Suprapubic skin (tissue), 4 donors: ENCODE measurements around the gene CPA2. TPM values are rescaled to one million over a fixed set of nuclear protein-coding genes. Genes with fewer than 3 reads are reported as not detected.

Experiments used
- DNase-seq, 2 donors: peaks; one replicate each; pipeline ENCODE4 v3.0.0-alpha.2; 2019; ENCODE audit warnings: low spot score in 2 of 2
- H3K27ac ChIP-seq: fragments of 200-600 bp; sonication (generic); one replicate; pipeline ENCODE4 v1.5.1; 2019
- H3K27me3 ChIP-seq: fragments of 200-600 bp; sonication (generic); one replicate; pipeline ENCODE4 v1.5.1; 2019
- H3K36me3 ChIP-seq: fragments of 200-600 bp; sonication (generic); one replicate; pipeline ENCODE4 v1.5.1; 2019
- H3K4me1 ChIP-seq: fragments of 200-600 bp; sonication (generic); one replicate; pipeline ENCODE4 v1.5.1; 2019
- H3K4me3 ChIP-seq: fragments of 200-600 bp; sonication (generic); one replicate; pipeline ENCODE4 v1.5.1; 2019; ENCODE audit warnings: mild to moderate bottlenecking
- H3K9me3 ChIP-seq: fragments of 200-600 bp; sonication (generic); one replicate; pipeline ENCODE4 v1.5.1; 2019
- EP300 ChIP-seq: sonication (generic); formaldehyde crosslinking; IDR thresholded peaks from one replicate; pipeline ENCODE4 v1.6.1; 2017; ENCODE audit warnings: antibody characterized with exemption
- POLR2A ChIP-seq, 2 donors: fragments of 450-650 bp; IDR thresholded peaks; one replicate each; pipeline ENCODE4 v1.6.1; 2017; ENCODE audit warnings: antibody characterized with exemption in 2 of 2, mild to moderate bottlenecking in 2 of 2, moderate library complexity in 2 of 2
- POLR2AphosphoS5 ChIP-seq, 3 donors: sonication (generic); formaldehyde crosslinking; IDR thresholded peaks; one replicate each; pipeline ENCODE4 v1.6.1; 2017; ENCODE audit warnings: antibody characterized with exemption in 3 of 3
- WGBS: methylation state at CpG from one replicate; pipeline ENCODE4 v1.1.5; 2018; 5-methylcytosine and 5-hydroxymethylcytosine counted together
- total RNA-seq, 4 donors: library from RNA; depleted of rRNA; stranded (reverse); fragments of >200 nt; gene quantifications; one replicate each; pipeline ENCODE4 v1.1.0, GENCODE V29; 2016
- TF ChIP-seq, protein P1 (sequence below), 2 donors: fragments of 200-600 bp in 1 of 2; fragments of 450-650 bp in 1 of 2; sonication (generic) in 1 of 2; IDR thresholded peaks; one replicate each; pipeline ENCODE4 v1.5.1; 2016 to 2019; ENCODE audit warnings: antibody characterized with exemption in 2 of 2, mild to moderate bottlenecking in 1 of 2, moderate library complexity in 1 of 2

The CPA2 gene
- total RNA-seq, 4 donors from 2014 or later = not detected

DNA sequence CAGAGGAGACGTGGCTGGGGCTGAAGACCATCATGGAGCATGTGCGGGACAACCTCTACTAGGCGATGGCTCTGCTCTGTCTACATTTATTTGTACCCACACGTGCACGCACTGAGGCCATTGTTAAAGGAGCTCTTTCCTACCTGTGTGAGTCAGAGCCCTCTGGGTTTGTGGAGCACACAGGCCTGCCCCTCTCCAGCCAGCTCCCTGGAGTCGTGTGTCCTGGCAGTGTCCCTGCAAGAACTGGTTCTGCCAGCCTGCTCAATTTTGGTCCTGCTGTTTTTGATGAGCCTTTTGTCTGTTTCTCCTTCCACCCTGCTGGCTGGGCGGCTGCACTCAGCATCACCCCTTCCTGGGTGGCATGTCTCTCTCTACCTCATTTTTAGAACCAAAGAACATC is 56.0 kb downstream of the CPA2 start:
- no peaks in the 10 kb centered on the region for H3K4me1 ChIP-seq
- WGBS = 77% methylated on average over 7 of the region's 7 CpGs
- H3K4me3 ChIP-seq = no peak overlapping the region
- no peaks in the 10 kb centered on the region for H3K36me3 ChIP-seq
- TF ChIP-seq EP300 (no peak), POLR2A (IDR thresholded peaks at IDR 0.05) (no peak), POLR2AphosphoS5 (IDR thresholded peaks at IDR 0.05) (no peak)
- TF ChIP-seq, protein P1, sequence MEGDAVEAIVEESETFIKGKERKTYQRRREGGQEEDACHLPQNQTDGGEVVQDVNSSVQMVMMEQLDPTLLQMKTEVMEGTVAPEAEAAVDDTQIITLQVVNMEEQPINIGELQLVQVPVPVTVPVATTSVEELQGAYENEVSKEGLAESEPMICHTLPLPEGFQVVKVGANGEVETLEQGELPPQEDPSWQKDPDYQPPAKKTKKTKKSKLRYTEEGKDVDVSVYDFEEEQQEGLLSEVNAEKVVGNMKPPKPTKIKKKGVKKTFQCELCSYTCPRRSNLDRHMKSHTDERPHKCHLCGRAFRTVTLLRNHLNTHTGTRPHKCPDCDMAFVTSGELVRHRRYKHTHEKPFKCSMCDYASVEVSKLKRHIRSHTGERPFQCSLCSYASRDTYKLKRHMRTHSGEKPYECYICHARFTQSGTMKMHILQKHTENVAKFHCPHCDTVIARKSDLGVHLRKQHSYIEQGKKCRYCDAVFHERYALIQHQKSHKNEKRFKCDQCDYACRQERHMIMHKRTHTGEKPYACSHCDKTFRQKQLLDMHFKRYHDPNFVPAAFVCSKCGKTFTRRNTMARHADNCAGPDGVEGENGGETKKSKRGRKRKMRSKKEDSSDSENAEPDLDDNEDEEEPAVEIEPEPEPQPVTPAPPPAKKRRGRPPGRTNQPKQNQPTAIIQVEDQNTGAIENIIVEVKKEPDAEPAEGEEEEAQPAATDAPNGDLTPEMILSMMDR (IDR thresholded peaks at IDR 0.05) = no peak
- no peak overlapping the region for H3K27ac ChIP-seq
- DNase-seq = no peak
- H3K9me3 ChIP-seq = no peaks in the 10 kb centered on the region
- no peaks in the 10 kb centered on the region for H3K27me3 ChIP-seq

DNA sequence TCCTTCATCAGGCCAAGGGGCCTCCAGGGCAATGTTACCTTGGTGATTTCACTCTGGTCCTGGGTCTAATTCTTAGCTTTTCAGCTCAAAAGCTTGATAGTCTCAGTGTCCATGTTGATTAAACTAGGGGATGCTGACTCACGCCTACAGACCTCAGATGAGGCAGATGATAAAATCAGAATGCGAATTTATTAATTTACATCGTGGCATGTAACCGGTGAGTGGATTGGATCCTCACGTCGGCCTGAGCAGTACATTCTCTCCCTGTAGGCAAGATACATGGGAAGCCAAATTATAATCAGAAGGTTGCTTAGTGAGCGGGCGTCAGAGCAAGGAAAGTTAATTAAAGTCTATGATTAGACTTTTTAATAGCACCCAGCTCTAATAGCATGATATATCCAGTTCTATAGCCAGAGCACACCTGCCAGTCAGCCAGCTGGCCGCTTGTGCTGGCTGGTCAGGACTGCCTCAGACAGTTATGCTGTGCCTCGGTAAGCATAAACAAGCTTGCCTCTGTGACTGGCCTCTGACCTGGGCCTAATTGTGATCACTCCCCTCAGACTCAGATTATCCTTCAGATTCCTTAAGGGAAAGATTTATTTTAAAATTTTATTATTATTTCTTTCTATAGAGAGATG is 57.8 kb downstream of the CPA2 start:
- DNase-seq = no peak
- Histone ChIP-seq H3K4me1 (no peaks in the 10 kb centered on the region), H3K4me3 (no peak overlapping the region), H3K27me3 (no peaks in the 10 kb centered on the region), H3K36me3 (no peaks in the 10 kb centered on the region), H3K9me3 (no peaks in the 10 kb centered on the region), H3K27ac (no peak overlapping the region)
- WGBS = 82% methylated on average over 10 of the region's 10 CpGs
- TF ChIP-seq EP300 (no peak), POLR2AphosphoS5 (IDR thresholded peaks at IDR 0.05) (no peak), POLR2A (IDR thresholded peaks at IDR 0.05) (no peak)
- TF ChIP-seq, protein P1 (IDR thresholded peaks at IDR 0.05) = no peak

DNA sequence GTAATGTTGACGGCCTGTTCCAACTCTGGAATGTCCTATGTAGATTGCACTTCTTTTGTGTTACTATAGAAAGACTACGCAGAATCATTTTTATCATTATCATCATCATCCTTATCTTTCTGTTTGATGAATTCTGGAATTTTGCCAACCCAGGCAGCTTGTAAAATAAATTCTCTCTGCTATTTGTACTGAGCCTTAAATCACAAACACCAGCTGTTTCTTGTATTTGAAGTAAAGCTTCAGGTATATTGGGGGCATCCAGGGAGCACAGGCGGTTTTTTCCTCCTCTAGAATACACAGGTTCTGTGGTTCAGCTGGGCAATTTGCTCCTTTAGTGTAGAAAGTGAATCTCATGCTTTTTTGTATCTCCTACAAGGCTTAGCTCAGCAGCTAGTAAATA is 63.0 kb downstream of the CPA2 start:
- Histone ChIP-seq H3K4me1 (peaks cover 12% of the 10 kb centered on the region), H3K9me3 (no peaks in the 10 kb centered on the region), H3K4me3 (no peak overlapping the region), H3K27ac (no peak overlapping the region), H3K36me3 (no peaks in the 10 kb centered on the region), H3K27me3 (no peaks in the 10 kb centered on the region)
- WGBS = 60% methylated on average over 3 of the region's 3 CpGs
- no peak for DNase-seq
- no peak for TF ChIP-seq POLR2AphosphoS5 (IDR thresholded peaks at IDR 0.05)
- TF ChIP-seq, protein P1 (IDR thresholded peaks at IDR 0.05) = no peak
- no peak for TF ChIP-seq EP300
- no peak for TF ChIP-seq POLR2A (IDR thresholded peaks at IDR 0.05)

DNA sequence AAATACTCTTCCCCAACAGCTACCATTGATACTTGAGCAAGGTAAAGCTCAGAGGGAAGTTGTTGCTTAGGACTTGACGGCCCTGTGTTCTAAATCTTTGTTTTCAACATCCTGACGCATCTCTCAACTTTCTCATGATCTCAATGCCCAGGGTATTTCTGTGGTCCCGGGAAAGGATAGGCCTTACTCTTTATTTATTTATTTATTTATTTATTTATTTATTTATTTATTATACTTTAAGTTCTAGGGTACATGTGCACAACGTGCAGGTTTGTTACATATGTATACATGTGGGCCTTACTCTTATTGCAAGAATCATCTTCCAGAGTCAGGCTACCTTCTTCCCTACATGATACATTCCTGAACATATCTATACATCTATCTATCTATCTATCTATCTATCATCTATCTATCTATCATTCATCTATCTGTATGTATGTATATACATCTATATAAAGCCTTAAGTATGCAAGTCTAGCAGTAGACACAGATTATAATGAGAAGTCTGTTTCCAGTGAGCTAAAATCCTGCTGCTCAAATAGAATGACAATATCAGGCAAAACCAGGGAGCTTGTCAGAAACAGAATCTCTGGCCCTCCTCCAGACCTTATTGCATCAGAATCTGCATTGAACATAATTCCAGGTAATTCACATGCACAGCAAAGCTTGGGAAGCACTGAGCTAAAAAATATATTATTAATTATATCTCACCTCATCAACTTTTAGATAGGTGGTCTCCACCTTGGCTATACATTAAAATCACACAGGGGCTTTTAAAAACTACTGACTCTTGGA is 65.8 kb downstream of the CPA2 start:
- no peaks in the 10 kb centered on the region for H3K36me3 ChIP-seq
- no peaks in the 10 kb centered on the region for H3K9me3 ChIP-seq
- H3K27ac ChIP-seq = no peak overlapping the region
- H3K27me3 ChIP-seq = no peaks in the 10 kb centered on the region
- peaks cover 12% of the 10 kb centered on the region for H3K4me1 ChIP-seq
- no peak for DNase-seq
- H3K4me3 ChIP-seq = no peak overlapping the region
- TF ChIP-seq EP300 = no peak
- TF ChIP-seq, protein P1 (IDR thresholded peaks at IDR 0.05) = no peak
- TF ChIP-seq POLR2A (IDR thresholded peaks at IDR 0.05) = no peak
- TF ChIP-seq POLR2AphosphoS5 (IDR thresholded peaks at IDR 0.05) = no peak
- WGBS = 97% methylated on average over 4 of the region's 4 CpGs

DNA sequence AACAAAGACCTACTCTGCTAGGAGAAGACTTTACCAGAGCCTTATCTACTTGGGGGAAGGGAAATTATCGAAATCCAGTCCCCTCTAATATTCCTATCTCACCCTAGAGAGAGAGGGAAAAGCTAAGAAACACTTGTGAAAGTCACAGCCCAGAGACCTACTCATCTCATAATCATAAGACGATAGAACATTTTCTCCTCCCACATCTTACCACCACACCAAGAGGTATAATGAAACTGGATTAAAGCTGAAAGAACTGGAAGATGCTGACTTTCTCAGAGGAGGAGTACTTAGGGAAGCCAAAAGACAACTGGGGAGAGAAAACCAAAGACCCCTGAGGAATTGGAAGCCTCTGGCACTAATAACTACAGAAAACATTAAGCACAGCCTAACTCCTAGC is 67.2 kb downstream of the CPA2 start:
- TF ChIP-seq POLR2AphosphoS5 (IDR thresholded peaks at IDR 0.05) (no peak), EP300 (no peak), POLR2A (IDR thresholded peaks at IDR 0.05) (no peak)
- TF ChIP-seq, protein P1 (IDR thresholded peaks at IDR 0.05) = no peak
- Histone ChIP-seq H3K27ac (no peak overlapping the region), H3K36me3 (no peaks in the 10 kb centered on the region), H3K4me3 (no peak overlapping the region), H3K4me1 (peaks cover 12% of the 10 kb centered on the region), H3K9me3 (no peaks in the 10 kb centered on the region), H3K27me3 (no peaks in the 10 kb centered on the region)
- WGBS = 73% methylated on average over 2 of the region's 2 CpGs
- DNase-seq = no peak
